ENCODE results near the gene MARCHF10.
A peak's percentile ranks its signal among the peaks of the same experiment; 100 is the strongest.

MARCHF10 gene

DNA sequence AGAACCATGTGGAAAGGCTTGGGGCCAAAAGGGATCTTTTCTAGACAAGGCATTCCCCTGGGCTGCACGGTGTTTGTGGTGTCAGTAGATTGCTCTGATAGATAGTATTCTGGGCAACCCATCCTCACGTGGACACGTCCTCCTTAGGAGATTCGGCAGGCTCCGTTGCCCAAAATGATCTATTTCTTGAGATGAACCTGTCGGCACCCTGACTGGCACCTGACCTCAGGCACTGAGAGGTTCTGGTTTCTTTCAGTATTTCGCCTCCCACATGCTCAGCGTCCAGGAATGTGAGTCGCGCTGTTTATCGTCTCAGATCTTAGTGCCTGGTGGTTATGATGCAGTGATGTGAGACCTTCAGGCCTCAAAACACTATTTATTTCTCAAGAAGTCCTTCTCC is 89.7 kb downstream of the MARCHF10 start:
- DNase-seq (ENCODE audit: low spot score), result peak; percentile 41

DNA sequence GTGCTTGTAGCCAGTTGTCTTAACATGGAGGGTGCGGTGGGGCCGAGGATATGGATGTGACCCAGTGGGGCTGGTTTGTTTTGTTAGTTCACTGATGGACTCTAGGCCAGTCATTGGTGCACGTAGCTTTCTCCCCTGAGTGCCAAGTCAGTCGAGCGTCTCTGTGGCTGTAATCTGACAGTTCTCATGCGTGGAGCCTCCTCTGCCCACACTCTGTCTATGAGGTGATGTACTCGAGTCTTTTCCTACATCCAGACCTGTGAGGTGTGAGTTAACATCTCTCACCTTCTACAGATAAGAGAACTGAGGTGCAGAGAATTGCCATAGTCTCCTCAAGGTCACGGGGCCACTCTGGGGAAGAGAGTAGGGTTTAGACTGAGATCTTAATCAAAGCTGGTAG is 90.2 kb downstream of the MARCHF10 start:
- DNase-seq (ENCODE audit: low spot score), result no peak

DNA sequence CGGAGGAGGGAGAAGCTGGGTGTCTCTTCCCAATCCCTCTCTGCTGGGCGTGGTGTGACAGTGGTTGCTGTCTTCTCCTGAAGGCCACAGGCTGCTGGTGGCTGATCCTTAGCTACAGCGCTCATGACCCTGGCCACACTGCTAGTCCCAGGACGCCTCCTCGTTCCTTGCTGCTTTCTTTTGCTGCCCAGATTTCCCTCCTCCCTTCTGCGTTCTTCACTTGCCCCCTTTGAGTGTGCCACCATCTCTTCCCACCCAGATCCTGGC is 90.6 kb downstream of the MARCHF10 start:
- no peak for DNase-seq (ENCODE audit: low spot score)

DNA sequence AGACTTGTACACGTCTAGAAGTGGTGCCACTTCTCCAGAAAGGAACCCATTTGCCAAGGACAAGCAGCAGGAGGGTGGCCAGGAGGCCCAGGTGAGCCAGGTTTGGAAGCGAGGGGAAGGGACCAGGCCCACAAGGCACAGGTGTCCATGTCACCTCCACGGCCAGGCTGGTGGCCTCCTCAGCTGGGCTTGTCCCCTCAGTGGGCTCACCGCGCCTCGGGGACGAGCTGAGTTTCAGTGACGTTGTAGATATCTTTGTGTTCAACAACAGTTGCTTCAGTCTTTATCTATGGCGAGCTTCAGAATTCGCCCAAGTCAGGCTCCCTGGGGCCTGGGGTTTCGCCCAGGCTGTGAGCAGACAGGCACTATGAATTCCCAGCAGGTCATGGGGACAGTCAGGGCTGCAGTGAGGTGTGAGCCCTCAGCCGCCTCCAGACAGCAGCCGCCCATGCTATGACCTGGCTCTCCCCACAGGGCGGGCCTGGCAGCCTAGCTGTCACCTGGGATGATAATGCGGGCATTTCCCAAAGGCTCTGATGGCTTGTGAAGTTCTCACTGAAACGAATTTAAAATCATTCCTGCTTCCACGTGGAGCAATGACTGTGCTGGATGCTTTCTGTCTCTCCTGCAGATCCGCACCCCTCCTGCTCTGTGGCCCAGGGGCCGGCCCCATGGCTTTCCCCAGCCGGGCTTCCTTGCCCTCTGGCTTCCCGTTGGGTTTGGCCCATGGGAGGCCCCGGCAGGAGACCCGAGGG is 91.1 kb downstream of the MARCHF10 start:
- DNase-seq (ENCODE audit: low spot score), result no peak

DNA sequence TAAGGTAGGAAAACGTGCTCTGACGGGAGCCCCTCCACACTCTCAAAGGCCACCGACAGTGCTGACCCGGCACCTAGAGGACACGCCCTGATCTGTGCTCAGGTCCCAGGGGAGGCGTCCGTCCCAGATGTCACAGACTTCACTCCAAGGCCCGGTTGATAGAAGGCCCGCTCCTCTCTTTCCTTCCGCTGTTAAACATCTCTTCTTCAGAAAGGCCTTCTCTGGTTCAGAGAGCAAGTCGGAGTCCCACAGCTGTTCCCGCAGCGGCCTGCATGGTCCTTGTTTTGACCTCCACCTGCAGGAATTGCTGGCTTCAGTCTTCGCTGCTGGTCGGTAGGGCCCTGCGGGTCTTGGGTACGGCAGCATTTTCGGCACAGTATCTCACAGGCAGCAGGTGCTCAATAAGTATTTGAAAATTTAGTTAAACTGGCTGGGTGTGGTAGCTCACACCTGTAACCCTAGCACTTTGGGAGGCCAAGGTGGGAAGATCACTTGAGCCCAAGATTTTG is 92.2 kb downstream of the MARCHF10 start:
- no peak for DNase-seq (ENCODE audit: low spot score)

DNA sequence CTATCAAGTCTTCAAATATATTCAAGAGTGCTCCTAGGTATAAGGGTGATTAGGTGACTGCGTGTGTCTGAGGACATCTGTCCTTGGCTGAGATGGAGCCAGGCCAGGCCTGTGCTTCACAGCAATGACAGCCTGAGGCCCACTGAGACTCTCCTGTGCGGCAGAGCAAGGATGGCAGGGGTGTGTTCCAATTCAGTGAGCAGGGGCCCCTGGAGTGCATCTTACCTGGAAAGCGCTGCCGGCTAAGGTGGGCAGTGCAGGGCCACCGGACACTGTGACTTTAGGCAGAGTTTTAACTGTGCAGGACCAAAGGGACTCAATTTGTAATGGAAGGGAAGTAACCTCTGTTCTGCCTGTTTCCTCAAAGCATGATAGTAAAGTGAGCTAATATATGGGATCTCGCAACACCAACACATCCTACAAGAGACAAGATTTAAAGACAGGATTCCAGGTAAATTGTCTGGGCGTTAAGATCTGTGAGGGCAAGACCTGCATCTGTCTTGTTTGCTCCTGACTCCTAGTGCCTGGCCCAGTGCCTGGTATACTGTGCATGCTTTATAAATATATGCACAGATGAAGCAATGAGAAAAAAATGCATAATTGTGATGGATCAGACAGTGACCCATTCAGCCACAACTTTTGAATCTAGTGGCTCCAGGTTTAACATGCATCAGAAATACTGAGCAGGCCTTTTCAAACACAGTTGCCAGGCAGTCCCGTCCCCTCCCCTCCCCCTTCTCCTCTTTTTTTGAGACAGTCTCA is 93.9 kb downstream of the MARCHF10 start:
- no peak for DNase-seq (ENCODE audit: low spot score)

DNA sequence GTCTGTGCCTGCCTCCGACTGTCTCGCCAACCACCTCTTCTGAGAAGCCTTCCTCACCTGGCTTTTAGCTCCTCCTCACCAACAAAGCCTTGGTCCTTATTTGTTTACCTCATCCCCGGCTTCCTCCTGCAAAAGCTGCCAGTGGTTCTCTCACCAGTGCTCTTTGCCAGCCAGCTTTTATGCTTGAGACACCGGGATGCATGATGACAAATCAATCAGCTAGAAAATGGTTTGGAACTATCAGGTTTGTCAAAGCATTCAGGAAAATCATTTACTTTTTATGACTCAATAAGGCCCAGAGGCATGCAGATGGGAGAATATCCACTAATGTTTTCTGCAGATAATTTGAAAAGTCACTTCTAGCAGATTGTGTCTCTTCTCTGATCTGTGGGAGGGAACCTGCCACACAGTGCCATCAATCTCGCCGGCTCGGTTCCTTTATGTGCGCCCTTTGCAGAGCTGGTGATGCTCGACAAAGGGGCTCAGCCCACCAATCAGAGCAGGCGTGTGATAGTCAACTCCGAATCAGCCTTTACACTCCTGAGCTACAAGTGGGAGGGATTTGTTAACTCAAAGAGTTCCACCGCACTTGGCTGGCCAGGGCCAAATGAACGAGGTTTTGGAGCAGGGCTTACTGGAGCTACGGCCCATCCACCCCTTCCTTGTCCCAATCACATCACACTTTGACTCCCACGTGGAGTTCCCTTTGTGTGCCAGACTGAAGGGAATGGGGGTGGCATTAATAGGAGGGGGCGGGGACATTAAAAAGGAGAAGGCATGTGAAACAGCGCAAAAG is 94.8 kb downstream of the MARCHF10 start:
- no peak for DNase-seq (ENCODE audit: low spot score)

DNA sequence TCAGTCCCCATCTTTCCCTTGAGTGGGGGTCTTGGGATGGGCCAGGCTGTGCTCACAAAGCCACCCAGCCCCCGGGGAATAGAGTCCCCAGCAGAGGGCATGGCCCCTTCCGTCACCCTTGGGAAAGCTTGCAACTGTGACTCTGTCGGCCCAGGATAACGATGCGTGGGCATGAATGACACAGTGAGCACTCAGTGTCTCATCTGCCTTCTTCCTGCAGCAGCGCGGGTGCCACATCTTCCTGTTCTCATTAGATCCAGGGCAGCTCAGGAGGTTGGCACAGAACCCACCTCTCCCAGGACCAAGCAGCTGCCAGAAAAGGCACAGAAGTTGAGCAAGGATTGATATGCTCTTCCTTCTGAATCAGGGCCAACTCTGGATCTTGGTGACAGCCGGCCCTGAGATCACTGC is 95.9 kb downstream of the MARCHF10 start:
- no peak for DNase-seq (ENCODE audit: low spot score)

DNA sequence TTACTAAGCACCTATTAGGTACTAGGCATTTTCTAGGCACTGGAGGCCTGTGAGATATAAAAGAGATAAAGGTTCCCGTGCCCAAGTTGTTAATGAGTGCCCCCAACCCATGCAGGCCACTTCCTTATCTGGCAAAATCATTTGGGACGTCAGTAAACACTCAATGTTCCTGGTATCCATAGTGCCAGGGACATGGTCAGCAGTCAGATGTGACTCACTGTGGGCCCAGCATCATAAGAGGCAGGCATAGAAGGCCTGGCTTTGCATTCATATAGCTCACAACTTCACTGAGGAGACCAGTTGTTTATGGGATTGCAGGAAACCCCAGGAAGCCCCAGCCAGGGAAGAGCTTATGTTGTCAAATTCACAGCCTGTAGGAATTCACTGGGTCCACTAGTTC is 99.5 kb downstream of the MARCHF10 start:
- DNase-seq (ENCODE audit: low spot score), result no peak

DNA sequence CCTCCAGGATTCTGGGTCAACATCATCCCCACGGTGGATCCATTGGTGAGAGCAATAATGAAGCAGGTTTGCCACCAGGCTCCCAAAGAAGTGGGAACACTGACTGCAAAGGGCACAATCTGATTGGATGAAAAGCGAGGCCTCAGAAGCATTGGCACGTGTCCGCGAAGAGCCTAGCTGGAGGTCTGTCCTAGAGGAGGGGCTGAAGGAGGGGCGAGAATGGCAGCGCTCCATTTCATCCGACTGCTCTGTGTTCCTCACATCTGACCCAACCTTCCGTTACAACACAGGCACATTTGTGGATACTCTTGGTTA is 100.7 kb downstream of the MARCHF10 start:
- DNase-seq (ENCODE audit: low spot score), result no peak

DNA sequence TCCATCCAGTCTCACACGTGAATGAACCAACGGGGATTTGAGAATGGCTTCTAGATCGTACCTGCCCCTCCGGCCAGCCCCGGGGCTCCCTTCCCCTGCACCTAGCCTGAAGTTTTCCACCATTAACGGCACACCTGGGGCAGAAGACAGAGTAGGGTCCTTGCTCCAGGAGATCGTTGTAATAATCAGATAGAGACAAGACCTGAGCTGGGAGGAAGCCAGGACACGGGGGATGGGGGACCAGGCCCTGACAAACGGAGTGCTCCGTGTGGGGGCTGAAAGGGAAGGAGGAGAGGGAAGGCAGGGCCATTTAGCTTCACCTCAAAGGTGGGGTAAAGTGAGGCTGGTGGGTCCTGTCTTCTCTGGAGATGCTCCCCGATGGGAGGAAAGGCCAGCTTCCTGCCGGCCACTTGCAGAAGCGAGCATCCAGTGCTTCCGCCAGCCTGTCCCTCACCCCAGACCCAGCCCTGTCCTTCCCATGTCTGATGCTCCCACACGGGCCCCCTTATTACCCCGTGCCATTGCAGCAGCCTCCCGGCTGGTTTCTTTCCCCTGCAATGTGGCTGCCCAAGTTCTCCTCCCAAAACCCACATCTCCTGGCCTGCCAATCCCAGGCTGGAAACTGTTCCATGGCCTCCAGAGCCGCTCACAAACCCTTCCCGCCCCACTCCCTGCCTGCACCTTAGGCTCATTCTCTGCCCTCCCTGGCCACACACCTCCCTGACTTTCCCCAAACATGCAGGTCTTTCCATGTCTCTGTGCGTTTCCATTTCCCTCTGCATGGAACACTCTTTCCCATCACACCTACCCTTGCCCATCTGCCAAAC is 101.3 kb downstream of the MARCHF10 start:
- no peak for DNase-seq (ENCODE audit: low spot score)

DNA sequence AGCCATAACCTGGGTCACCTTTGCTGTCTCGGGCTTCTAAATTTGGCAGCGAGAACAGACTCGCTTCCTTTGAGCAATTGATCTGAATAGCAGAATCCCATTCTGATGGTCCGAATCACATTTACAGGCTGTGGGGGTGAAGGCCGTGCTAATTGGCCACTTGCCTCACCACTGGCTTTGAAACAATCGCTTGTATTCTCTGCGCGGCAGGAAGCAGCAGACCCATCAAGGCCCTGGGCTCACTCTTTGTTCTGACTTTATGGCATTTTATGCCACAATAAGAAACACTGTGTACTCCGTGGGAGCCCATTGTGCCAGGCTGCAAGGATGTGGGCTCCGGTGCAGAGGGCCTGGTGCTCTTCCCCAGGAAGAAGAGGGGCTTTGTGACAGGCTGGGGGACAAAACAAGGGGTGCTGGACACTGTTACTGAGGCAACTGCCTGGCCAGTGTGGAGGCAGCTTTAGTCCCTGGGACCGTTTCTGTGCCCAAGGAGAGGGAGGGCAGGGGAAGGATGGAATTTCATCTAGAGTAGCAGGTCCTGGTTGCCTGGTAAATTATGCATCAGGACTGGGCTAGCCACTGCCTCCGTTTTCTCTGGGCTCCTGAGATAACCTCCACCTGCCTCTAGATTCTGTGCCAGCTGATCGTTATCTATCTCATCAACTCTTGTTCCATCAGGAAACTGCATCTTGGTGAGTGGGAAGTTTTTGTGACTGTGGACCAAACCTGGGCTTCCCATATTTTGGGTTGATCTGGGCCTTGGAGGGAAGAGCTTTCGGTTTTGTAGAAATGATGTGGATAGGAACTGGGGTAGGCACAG is 102.1 kb downstream of the MARCHF10 start:
- no peak for DNase-seq (ENCODE audit: low spot score)

DNA sequence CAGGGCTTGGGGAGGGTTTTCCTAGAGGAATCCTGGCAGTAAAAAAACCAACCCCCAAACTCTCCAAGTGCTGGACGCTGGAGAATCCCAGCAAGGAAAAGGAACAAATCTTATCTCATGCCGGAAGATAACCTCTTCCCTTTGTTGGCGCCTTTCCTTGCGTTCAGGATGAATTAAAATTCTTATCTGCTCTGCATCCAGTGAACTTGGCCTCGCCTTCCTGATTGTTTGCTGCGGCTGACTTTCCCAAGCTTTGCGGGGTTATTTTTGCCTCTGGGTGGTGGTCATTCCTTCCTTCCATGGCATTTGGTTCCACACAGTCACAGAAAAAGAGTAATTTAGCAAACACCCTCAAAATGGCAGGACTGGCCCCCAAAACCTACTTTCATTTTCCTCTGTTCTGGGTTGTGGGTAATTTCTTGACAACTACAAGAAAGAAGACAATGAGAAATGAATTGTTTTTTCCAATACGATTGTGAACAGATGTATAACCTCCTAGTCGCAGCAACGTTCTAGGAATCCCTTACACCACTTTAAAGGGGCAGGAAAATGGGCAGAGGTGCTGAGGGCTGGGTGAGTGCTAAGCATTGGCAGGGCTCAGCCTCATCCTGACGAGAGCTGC is 102.8 kb downstream of the MARCHF10 start:
- DNase-seq (ENCODE audit: low spot score), result no peak

DNA sequence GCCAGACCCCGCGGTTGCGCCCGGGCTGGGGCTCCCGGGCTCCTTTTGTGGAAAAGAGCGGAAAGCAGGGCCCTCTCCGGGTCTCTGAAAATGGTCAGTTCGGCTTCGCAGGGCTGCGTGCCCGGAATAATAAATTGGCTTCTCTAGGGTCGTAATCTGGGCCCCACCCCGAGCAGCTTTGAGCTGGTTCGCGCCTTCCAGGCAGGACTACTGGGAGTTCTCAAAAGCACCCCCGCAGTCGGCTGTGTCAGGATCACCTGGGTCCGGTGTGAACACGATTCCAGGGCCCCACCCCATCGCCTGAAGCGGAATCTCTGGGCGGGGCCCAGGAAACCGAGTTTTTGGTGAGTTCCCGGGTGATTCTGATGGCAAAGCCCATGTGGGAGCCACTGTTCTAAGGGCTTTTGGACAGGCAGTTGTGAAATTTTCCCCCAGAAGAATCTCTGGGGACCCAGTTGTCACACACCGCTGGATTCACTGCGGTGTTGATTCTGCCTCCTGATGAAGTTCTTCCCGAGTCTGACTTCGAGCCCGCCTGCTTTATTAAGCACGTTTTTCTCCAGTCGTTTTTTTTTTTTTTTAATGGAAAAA is 103.6 kb downstream of the MARCHF10 start:
- no peak for DNase-seq (ENCODE audit: low spot score)

DNA sequence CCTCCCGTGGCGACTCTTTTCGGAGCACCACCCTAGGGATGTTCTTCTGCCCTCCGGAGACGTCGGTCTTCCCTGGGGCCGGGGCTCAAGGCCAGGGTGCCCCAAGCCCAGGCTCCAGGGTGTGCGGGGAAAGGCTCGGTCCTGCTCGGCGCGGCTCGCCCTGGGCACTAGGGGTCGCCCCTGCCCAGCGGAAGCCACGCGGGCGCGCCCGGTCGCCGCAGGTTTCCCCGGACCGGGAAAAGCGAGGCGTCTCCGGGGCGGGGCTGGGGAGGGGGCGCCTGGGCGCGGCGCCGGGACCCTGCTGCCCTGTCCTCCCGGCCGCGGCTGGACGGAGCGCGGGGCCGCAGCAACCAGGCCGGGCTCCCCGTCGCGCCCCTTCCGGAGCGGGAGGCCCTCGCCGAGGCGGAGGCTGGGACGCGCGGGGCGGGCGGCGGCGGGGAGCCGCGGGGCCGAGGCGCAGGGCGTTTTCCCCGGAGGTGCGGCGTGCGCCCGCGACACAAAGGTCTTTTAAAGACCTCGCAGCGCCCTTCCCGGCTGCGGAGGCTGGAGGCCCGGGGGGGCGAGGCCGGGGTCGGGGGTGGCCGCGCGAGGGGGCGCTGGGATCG is 104.2 kb downstream of the MARCHF10 start:
- peak; percentile 62 for DNase-seq (ENCODE audit: low spot score)

DNA sequence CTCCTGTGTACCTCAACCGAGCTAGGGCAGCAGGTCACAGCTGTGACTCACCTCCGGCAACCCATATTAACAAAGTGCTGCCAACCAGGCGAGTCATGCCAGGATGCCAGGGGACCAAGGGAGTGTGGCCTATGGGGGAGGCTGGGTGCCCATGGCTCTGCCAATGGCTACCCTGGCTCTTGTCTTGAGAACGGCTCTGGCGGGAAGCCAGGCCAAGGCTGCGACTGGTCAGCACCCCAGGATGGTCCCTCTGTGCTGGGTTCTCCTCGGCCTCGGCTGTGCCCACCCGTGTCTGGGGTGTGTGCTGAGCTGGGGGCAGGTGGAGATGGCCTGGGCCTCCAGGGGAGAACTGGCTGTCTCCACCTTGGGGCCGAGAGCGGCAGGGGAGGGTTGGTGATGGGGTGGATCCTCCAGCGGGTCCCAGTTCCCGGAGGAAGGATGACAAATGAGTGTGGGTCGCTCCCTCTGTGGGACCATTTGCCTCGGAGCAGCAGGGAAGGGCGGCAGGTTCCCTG is 104.8 kb downstream of the MARCHF10 start:
- DNase-seq (ENCODE audit: low spot score), result no peak

DNA sequence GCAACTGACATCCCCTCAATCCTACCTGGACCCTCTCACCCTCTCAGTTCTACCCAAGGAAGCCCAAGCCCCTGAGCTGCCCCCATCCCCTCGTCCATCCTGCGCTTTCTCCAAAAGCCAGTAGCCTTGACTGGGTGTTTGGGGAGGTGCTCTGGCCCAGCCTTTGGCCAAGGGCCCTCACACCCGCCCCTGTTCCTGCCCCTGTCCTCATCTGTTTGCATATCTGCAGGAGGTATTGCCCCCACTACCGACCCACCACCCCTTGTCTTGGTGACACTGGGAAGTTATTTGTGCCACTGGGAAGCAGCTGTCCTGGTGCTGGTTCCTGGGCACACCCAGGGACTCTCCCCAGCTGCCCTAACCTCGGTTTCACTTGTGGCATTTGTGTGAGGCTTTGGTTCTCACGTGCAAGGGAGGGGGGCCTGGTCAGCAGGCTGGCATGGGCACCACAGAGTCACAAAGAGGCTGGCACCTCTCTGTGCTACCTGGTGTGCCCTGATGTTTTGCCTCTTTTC is 105.3 kb downstream of the MARCHF10 start:
- DNase-seq (ENCODE audit: low spot score), result no peak

DNA sequence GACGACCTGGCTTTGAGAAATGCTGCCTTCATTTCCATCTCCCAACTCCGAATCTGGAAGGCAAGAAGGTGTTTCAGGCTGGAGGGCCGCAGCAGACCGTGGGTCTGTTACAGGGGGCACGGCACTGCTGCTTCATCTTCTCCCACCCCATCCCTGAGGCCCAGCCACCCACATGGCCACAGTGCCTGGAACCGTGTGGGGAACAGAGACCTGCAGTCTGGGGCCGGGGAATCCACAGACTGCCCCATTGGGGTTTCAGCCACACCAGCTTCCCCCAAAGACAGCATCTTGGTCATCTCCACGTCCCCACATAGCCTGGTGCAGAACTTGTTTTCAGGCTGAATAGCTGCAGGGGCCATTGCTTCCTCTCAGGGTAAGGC is 106.4 kb downstream of the MARCHF10 start:
- DNase-seq (ENCODE audit: low spot score), result no peak

All from SK-N-DZ (cell line).